T1000 (cell line): ENCODE data around the gene SMOC1.

Experiments
- DNase-seq: peaks from one replicate; lab custom pipeline; 2025; ENCODE audit warnings: mixed read lengths; lab: John Stamatoyannopoulos, UW

Gene SMOC1

DNA sequence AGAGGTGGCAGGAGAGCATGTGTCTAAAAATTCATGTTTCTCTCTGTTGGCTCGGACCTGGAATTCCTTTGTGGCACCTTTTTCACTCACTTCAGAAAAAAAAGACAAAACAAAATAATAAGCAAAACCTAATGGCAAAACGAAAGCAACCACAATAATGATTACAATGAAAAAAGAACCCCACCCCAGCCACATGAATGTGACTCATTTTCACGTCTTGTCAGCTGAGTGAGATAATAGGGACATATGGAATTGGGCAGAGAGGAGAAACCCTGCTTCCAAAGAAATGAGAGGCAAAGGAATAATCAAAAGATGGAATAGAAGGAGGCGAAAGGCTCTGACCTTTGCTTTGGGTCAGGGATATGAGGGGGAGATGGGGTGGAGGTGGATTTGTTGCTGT lies 166.1 kb downstream of the SMOC1 start:
- DNase-seq: no peak

DNA sequence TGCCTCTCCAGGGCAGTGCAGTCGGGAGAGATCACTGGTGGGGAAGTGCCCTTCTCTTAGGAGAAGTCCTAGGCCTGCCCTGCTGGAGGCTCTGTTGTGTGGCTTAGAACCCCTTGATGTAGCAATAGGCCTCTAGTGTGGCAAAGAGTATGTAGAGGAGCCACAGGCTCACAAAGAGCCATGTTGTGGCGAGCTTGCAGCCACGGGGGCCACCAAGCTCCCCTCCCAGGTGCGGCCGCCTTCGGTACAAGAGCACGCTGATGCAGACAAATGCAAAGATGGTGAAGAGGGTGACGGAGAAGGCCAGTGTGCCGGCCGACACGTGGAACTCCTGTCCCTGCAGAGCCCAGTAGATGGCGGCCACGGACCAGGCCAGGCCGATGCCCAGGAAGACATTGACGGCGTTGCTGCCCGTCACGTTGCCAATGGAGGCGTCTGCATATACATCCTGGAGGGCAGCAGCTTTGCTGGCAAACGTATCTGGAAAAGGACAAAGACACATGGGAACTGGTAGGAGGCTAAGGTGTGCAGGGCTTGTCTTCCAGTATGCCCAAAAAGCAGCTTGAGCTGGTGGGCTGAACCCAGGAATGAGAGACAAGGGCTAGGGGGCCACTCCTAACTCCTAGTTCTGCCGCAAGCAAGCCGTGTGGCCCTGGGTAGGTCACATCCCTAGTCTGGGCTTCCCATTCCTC lies 166.8 kb downstream of the SMOC1 start:
- no peak for DNase-seq

DNA sequence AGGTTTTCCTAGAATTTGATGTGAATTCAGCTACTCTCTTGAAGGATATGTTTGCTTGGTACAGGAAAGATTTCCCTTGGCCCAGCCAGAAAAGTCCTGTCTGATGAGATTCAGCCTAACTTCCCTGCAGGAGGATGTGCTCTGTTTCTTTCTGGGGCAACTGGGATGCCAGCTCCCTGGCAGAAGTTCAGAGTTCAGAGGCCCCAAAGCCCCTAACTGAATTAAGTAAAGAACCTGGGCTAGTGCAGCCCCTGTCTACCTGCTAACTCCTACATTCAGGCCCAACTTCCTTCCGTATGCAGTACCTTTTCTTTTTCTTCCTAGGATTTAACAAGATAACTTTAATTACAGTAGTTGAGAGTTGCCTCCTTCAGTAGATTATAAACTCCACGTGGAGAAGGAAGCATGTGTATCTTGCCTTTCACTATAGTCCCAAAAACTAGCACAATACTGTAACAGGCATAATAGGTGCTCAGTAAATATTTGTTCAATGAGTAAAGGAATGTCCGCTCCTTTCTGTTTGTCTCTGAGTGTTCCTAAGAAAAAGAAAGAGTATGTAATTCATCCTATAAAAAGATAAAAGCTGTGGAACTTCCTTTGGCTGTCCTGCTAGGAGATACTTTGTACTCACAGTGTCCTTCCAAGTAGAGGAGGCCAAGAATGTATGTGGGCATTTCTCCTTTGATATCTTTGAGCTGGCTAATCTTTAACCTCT lies 168.5 kb downstream of the SMOC1 start:
- DNase-seq: no peak

DNA sequence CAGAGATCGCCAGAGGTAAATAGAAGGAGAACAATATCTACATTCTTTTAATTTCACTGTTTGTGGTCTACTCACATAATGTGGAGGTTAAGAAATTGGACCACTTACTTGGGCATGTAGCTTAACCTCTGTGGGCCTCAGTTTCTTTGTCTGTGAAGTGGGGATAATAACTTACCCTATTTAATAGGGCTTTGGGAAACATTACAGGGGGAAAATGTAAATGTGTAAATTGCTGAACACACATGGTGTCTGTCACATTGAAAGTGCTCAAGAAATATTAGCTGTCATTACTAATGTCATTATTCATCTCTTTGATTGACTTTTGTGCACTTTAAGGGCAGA lies 169.1 kb downstream of the SMOC1 start:
- DNase-seq: no peak

DNA sequence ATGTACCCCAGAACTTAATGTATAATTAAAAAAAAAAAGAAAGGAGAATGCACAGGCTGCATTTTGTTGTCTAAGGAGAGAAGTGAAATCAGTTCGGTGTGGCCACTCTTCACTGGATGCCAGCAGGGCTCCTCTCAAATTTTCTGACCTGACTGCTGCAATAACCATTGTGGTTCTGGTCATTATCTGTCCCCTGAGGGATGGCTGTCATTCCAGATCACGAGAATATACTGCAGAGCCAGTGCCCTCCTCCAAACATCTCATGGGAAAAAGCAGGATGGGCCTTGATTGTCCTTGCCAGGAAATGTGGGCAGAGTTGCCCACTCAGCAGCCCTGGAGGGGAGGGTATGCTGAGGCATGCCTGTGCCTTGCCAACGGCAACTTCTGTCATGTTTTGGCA lies 170.4 kb downstream of the SMOC1 start:
- DNase-seq: no peak

DNA sequence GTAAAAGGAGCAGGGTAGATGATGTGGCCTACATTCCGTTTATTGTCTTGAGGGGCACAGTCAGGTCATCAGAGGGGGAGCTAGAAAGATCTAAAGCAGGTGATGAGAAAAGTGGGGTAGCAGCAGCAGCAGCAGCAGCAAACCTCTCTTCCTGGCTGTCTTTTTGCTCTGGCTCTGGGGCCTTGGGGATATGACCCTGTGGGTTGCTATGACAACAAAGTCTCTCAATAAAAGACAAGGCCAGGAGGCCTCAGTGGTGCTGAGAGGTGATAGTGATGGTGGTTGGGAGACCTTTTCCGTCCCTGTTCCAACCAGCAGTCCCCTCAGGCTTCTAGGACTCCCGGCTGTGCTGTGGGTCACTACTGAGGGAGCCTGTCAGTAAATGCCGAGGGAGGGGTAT lies 170.9 kb downstream of the SMOC1 start:
- no peak for DNase-seq

DNA sequence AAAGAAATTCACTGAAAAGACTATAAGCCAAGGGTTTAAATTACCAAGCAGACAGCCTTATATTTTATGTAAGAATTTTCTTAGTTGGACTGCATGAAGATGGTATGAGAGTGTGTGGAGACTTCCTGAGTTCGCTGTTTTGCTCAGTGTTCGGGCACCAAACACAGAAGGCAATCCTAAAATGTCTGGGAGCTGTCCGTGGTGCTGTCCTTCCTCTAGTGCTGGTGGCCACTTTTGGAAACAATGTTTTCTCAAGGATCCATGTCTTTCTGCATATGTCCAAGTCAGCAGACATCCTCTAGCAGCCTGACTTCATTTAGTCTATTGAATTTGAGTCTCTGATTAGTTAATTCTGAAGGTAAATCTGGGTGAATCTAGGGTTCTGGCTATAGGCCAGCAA lies 173.8 kb downstream of the SMOC1 start:
- no peak for DNase-seq

DNA sequence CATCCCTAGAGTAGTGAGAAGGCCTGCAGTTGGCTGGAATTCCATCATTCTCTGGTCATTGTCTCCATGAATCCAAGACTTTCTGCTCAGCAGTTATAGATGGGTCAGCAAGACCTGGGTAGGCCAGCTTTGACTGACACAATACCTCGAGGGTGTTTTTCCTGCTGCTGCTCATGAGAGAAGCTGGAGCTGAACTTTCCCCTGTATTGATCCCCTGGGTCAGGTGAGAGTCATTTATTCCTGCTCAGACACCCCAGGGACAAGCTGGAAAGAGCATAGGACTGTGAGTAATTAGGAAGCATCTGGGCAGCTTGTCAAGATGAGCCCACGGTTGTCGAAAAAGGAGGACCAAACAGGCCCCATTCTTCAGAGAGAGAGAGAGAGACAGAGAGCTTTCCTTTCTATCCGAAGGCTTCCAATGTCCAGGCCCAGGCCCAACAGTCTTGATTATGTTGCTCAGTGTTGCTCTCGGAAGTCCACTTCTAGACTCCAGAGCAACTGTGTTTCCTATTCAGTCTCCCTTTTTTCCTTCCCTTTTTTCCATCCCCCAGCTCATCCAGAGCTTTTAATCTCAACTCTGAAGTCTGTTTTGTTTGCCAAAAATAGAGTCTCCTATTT lies 178.4 kb downstream of the SMOC1 start:
- no peak for DNase-seq

DNA sequence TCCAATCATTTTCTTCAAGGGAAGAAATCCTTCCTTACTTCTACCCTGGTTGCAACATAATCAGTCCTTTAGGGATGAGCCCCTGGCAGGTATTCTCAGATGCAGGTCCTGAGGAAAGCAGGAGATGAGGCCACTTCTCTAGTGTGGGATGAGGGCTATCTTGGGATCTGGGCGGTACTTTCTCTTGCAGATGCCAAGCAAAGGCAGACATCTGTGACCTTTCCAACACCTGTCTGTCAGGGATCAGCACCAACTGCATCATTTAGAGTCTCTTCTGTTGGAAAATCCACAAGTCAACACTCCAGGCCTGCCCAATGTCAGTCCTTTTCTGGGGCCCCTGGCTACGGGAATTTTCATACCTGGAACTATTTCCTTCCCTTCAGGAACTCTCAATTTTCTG lies 180.3 kb downstream of the SMOC1 start:
- no peak for DNase-seq

DNA sequence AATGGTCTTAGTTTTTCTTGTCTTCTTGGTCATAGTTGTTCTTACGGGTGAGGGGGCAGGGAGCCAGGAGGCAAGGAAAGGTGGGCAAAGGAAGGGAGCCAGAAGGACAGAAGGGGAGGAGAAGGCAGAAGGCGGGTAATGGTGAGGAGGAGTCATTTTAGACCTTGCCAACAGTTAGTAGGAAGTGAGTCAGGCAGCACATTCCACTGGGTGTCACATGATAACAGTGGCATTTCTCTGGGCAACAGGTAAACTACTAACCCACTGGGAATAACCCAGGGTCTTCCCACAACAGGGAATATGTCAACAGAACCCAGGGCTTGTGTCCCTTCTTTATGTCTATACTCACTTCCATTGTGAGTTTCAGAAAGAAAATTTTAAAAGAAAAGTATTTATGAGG lies 181.9 kb downstream of the SMOC1 start:
- no peak for DNase-seq

DNA sequence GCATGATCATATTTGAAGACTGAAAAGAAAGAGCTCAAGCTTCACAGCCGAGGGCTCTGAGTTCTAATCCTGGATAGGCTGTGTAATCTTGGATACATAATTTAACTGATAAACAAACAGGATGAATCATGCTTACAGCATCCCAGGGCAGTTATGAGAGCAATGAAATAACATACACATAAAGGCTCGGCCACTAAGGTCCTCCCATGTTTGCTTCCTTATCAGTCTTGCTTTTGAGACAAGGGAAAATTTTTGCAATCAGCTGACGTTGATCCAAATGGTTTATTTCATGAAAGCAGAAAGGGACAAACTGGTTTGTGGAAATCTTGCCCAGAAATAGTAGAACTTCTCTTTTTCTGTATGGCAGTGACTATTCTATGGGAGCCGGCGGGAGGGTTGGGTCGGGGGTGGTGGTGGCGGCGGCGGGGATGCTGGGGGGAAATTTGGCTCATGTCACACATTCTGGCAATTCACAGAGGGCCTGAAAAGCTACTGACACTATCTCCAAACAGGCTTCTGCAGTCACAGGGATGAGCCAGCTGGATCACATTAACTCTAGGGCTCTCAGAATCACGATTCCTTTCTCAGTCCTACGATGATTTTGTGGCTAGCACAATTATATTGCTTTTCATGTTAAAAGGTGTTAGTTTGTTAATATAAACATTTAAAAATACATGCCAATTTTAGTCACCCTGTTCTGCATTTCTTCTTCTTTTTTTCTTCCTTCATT lies 185.1 kb downstream of the SMOC1 start:
- no peak for DNase-seq

DNA sequence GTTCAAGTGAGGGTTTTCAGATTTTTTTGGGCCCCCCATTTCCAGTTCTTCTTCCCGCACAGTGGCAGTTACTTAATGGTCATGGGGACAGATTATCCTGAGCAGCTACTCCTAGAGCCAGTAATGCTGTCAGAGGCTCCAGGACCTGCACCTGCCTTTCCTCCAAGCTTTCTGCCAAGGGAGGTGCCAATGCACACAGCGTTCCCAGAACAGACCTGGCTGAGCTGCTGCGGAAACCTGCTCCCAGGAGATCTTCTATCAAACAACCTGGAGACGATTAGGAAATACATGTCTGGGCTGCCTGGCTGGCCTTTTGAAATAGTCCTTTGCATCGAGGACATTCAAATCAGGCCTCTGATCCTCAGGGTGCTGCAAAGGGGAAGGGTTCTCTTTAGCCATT lies 188.6 kb downstream of the SMOC1 start:
- no peak for DNase-seq

DNA sequence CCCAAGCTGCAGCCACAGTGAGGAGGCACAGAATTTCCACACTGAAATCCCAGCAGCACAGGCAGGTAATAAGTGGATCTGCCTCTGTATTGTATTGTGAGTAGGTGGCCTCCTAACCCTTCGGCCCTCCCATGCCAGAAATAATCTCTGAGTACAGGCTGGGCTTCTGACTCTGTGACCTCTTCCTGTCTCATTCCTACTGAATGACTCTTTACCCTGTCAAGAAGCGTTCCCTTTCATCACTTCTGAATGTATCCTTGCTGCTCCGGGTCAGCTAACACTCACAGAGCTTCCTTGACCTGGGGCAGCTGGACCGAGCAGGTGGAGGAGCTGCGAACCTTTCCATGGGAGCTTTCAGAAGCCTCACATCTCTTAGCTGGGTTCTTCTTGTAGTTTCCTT lies 190.0 kb downstream of the SMOC1 start:
- no peak for DNase-seq

DNA sequence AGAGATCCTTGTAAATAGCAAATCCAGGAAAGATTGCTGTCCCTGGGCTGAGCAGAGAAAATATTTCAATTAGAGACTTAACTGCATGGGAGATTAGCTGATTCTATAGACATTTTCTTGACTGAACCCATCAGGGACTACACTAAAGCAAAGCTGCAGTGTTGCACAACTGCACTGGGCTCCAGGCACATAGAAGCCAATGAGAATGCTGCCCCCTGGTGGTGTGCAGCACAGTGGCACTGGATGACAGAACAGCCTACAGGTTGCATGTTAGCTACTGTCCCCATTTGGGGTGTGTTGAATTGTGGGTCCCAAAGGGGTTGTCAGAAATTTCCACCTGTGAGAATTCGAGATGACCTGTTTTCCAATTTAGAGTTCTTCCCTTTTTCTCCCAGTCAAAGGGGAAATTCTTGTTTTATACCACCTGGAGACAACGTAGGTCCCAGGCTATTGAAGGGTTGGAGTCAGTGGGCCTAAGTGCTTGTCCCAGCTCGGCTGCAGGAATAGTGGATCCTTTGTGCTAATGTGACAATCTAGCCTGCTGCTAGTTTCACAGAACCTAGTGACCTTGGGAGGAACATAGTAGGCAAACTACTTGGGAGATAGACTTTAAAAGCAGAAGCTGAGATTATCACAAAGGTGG lies 194.8 kb downstream of the SMOC1 start:
- DNase-seq: no peak

DNA sequence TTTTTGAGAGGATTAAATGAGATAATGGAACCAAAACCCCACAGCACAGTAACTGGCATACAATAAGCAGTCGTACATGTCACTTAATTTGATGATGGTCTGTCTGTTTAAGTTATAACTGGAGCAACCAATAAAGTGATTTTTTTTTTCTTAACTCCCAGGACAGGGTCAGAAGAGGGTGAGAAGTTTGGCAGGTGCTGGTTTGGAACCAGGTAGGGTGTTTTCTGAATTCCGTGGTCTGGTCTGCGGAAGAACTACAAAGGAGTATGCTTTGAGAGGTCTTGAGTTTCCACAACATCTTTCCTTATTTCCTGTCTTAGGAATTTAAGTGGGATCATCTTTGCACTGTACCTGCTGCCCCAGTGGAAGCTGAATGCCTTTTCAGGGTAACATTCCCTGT lies 197.8 kb downstream of the SMOC1 start:
- DNase-seq: no peak

DNA sequence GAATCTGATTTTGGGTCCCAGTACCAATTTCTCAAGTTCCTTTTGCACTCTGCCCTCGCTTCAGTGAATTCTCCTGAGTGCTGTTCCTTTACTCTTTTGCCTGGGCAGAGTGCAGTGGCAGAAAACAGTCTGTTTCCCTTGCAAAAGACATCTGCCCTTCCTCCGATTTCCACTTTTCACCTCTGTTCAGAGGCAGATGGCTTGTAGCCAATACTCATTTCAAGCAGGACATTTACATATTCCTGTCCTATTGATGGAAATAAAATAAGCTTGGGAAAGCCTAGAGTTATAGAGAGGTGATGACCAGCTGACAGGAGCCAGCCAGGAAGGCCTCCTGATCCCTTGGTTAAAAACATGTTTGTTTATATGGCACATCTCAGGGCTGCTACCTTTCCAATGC lies 198.5 kb downstream of the SMOC1 start:
- DNase-seq: no peak

DNA sequence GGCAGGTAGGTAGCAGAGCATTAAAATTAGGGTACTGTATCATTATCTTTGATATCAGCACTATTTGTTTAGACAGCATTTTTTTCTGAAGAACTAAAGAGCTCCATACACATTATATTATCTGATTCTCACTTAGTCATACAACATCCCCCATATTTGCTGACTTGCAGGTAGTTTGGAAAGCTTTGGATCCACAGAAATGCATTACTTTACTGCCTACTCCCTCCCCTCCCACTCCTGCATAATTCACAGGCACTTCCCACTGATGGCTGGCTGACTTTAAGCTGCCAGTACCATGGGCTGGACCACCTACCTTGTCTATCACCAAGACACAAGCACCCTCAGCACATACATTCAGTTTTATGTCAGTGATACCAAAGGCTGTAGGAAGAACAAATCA lies 199.1 kb downstream of the SMOC1 start:
- DNase-seq: no peak

DNA sequence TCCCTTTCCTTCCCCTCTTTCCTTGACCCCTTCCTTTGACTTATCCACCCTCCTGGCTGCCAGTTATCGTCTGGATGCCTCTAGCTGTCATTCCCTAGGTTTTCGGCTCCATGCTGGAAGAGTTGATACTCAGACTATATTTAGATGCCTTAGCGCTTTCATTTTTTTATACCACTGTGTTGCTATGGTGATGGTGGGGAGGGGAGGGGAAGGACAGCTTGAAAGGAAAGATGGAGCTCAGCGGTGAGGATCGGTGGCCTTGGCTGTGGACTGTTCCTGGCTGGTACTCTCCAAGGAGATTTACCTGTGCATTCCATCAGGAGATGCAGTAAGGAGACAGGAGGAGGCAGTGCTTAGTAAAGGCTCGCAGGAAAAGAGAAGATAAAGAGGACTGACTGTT lies 200.9 kb downstream of the SMOC1 start:
- DNase-seq: no peak
